Epithelial cell of proximal tubule (primary cell): Measurements from ENCODE around the gene SFRP5. TPM values are rescaled to one million over a fixed set of nuclear protein-coding genes. Genes with fewer than 3 reads are reported as not detected.

Source experiments
- DNase-seq: peaks from one replicate; pipeline ENCODE4 v3.0.0-alpha.2; 2011; ENCODE audit warnings: low read depth
- H3K4me3 ChIP-seq: 2 replicates; pipeline ENCODE4 v1.5.1; 2011; ENCODE audit warnings: low read depth, mild to moderate bottlenecking, low read length
- CTCF ChIP-seq: conservative IDR thresholded peaks from 2 replicates; pipeline ENCODE4 v1.5.1; 2012; ENCODE audit warnings: low read depth, mild to moderate bottlenecking, low read length
- total RNA-seq: library from RNA; depleted of rRNA; stranded (reverse); fragments of >200 nt; gene quantifications from 2 replicates; pipeline ENCODE4 v1.2.3, GENCODE V29; 2015

SFRP5 gene
- total RNA-seq, 1 donor from 2014 or later: not detected

DNA sequence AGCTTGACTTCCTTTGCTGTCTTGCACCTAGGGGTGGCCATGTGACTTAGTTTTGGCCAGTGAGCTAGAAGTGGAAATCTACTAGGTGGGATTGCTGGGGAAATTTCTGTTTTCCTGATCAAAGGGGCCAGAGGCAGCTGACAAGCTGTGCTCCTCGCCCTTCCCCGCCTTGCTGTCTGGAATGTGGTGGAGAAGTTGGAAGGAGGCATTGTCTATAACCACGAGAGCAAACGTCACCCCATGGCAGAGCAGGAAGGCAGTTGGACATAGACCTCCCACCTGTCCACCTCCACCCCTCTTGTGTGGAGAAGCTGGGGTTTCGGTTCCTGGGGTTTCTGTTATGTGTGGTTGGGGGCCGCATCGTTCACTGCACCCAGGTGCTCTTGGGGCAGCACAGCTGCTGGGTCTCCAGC lies 7.3 kb downstream of the SFRP5 start:
- TF ChIP-seq CTCF: no peak

GRCh38 chr10:97763947-97764346 lies 7.9 kb downstream of the SFRP5 start:
- DNase-seq: no peak
- TF ChIP-seq CTCF: no peak

More for the DNA sequence above, 7.3 kb downstream of the SFRP5 start:
- no peak for DNase-seq
- no peak overlapping the region for H3K4me3 ChIP-seq

DNA sequence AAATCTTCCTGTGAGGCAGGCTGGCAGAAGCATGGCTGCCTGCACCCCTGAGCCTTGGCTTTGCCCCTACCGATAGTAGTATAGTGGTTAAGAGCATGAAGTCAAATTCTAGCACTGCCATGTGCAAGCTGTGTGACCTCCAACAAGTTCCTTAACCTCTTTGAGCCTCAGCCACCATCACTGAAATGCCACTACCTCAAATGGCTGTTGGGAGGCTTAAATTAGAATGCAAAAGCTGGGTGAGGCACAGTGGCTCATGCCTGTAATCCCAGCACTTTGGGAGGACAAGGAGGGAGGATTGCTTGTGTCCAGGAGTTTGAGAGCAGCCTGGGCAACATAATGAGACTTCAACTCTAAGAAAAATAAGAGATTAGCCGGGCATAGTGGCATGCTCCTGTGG lies 8.4 kb downstream of the SFRP5 start:
- DNase-seq: no peak
- no peak overlapping the region for H3K4me3 ChIP-seq
- no peak for TF ChIP-seq CTCF

More at GRCh38 chr10:97763947-97764346, 7.9 kb downstream of the SFRP5 start:
- H3K4me3 ChIP-seq: no peak overlapping the region

DNA sequence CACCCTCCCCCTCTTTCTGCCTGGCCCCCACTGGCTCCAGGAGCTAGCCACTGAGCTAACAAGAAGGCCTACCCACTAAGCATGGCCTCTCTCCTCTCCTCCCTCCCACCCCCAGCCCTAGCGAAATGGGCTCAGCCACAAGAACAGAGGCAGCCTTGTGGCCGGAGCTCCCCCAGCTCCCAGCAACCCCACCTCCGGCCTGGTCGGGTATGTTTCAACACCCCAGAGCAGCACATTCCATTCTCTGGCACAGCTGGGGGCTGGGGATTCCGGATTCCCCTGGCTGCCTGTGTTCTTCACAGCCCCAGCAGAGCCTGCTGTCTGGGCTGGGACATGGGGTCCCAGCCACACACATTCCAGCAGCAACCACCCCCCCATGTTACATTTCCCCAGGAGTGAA lies 9.0 kb downstream of the SFRP5 start:
- H3K4me3 ChIP-seq: no peak overlapping the region
- no peak for TF ChIP-seq CTCF
- no peak for DNase-seq

- no peak for TF ChIP-seq CTCF
- DNase-seq: no peak
- no peak overlapping the region for H3K4me3 ChIP-seq
These were observed 9.7 kb downstream of the SFRP5 start for GRCh38 chr10:97762056-97762455.

- TF ChIP-seq CTCF: no peak
- no peak overlapping the region for H3K4me3 ChIP-seq
- DNase-seq: no peak
These were observed 10.4 kb downstream of the SFRP5 start for GRCh38 chr10:97761331-97761865.

GRCh38 chr10:97760461-97761257 lies 11.1 kb downstream of the SFRP5 start:
- DNase-seq: no peak
- no peak for TF ChIP-seq CTCF
- H3K4me3 ChIP-seq: no peak overlapping the region
